OCI-LY1 (cell line): Measurements from ENCODE around the gene ZDHHC14.

ENCODE experiments used
- H2AFZ ChIP-seq: fragments of 200-600 bp; sonication (generic), shearing (Covaris generic); 2 replicates; pipeline ENCODE4 v1.6.0; 2014; ENCODE audit warnings: antibody characterized with exemption, mild to moderate bottlenecking, low read length
- H3F3A ChIP-seq: fragments of 200-600 bp; sonication (generic), shearing (Covaris generic); 2 replicates; pipeline ENCODE4 v1.6.0; 2014; ENCODE audit warnings: mild to moderate bottlenecking, antibody characterized with exemption, low read length, moderate library complexity; ENCODE audit not compliant: insufficient read depth
- H3K27ac ChIP-seq: fragments of 200-600 bp; sonication (generic); 2 replicates; pipeline ENCODE4 v1.5.1; 2014; ENCODE audit warnings: low read length, mixed run types, mild to moderate bottlenecking, low read depth; ENCODE audit not compliant: poor library complexity, severe bottlenecking
- H3K27me3 ChIP-seq: fragments of 200-600 bp; sonication (generic); 2 replicates; pipeline ENCODE4 v1.6.0; 2014; ENCODE audit warnings: antibody characterized with exemption, mild to moderate bottlenecking, low read length, moderate library complexity; ENCODE audit not compliant: insufficient read depth
- H3K36me3 ChIP-seq: fragments of 200-600 bp; sonication (generic); 2 replicates; pipeline ENCODE4 v1.6.1; 2014; ENCODE audit warnings: mild to moderate bottlenecking, antibody characterized with exemption, low read length, moderate library complexity, mixed read lengths; ENCODE audit not compliant: insufficient read depth
- H3K4me1 ChIP-seq: fragments of 200-600 bp; sonication (generic); 2 replicates; pipeline ENCODE4 v1.5.1; 2014; ENCODE audit warnings: mild to moderate bottlenecking, low read length, moderate library complexity; ENCODE audit not compliant: insufficient read depth, severe bottlenecking
- H3K4me2 ChIP-seq: fragments of 200-600 bp; sonication (generic), shearing (Covaris generic); 2 replicates; pipeline ENCODE4 v1.6.1; 2014; ENCODE audit warnings: low read length
- H3K4me3 ChIP-seq: fragments of 200-600 bp; sonication (generic); 2 replicates; pipeline ENCODE4 v1.5.1; 2014; ENCODE audit warnings: low read length, low read depth, mild to moderate bottlenecking, mixed read lengths; ENCODE audit not compliant: poor library complexity, severe bottlenecking
- H3K79me2 ChIP-seq: fragments of 200-600 bp; shearing (Covaris generic); 2 replicates; pipeline ENCODE4 v1.6.1; 2016; ENCODE audit warnings: mixed run types, low read length, mixed read lengths; ENCODE audit not compliant: insufficient read depth
- H3K9ac ChIP-seq: fragments of 200-600 bp; sonication (generic), shearing (Covaris generic); 2 replicates; pipeline ENCODE4 v1.6.1; 2014; ENCODE audit warnings: mild to moderate bottlenecking, low read length, mixed read lengths
- H3K9me2 ChIP-seq: fragments of 200-600 bp; sonication (generic), shearing (Covaris generic); 2 replicates; pipeline ENCODE4 v1.6.1; 2014; ENCODE audit warnings: low read depth, mild to moderate bottlenecking, low read length, mixed read lengths
- H3K9me3 ChIP-seq: fragments of 200-600 bp; shearing (Covaris generic); 2 replicates; pipeline ENCODE4 v1.6.1; 2014; ENCODE audit warnings: low read length, mixed read lengths
- H4K20me1 ChIP-seq: fragments of 200-600 bp; sonication (generic), shearing (Covaris generic); 2 replicates; pipeline ENCODE4 v1.6.0; 2016; ENCODE audit warnings: mild to moderate bottlenecking, low read length; ENCODE audit not compliant: insufficient read depth
- EZH2 ChIP-seq: fragments of 200-600 bp; sonication (generic), shearing (Covaris generic); IDR thresholded peaks from 2 replicates; pipeline ENCODE4 v1.8.0; 2017; ENCODE audit warnings: borderline replicate concordance, mixed run types, mild to moderate bottlenecking, antibody characterized with exemption, low read length, moderate library complexity, mixed read lengths
- TF ChIP-seq, protein P1 (sequence below): fragments of 200-600 bp; sonication (generic), shearing (Covaris generic); IDR thresholded peaks from 2 replicates; pipeline ENCODE4 v1.5.1; 2017; ENCODE audit warnings: mild to moderate bottlenecking, antibody characterized with exemption, low read length, moderate library complexity, mixed read lengths

ZDHHC14 gene

DNA sequence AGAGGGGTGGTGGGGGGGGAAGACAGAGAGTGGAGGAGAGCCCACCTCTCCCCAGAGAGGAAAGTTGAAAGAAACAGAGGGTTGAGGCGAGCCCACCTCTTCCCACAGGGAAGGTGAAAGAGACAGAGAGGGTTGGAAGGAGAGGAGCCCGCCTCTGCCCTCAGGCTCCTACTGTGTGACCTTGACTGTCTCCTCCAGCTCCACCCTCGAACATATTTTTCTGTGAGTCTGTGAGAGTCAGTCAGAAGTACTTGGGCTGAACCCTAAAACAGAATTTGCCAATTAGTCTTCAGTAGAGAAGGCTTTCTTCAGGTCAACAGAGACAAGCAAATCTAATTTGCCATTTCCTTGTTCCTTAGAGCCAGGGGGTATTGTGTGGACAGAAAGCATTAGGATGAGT lies 288.3 kb downstream of the ZDHHC14 start:
- no peak overlapping the region for H2AFZ ChIP-seq
- no peak overlapping the region for H3K4me3 ChIP-seq
- H3F3A ChIP-seq = no peaks in the 10 kb centered on the region
- peaks cover 4% of the 10 kb centered on the region; the same call in 1 of the 2 replicates for H3K27me3 ChIP-seq
- no peaks in the 10 kb centered on the region for H4K20me1 ChIP-seq
- H3K36me3 ChIP-seq = no peaks in the 10 kb centered on the region
- no peaks in the 10 kb centered on the region for H3K4me1 ChIP-seq
- no peaks in the 10 kb centered on the region for H3K9me3 ChIP-seq
- H3K9me2 ChIP-seq = no peaks in the 10 kb centered on the region
- H3K27ac ChIP-seq = no peak overlapping the region
- H3K4me2 ChIP-seq = no peak overlapping the region
- H3K79me2 ChIP-seq = no peaks in the 10 kb centered on the region
- no peak overlapping the region for H3K9ac ChIP-seq
- TF ChIP-seq, protein P1, sequence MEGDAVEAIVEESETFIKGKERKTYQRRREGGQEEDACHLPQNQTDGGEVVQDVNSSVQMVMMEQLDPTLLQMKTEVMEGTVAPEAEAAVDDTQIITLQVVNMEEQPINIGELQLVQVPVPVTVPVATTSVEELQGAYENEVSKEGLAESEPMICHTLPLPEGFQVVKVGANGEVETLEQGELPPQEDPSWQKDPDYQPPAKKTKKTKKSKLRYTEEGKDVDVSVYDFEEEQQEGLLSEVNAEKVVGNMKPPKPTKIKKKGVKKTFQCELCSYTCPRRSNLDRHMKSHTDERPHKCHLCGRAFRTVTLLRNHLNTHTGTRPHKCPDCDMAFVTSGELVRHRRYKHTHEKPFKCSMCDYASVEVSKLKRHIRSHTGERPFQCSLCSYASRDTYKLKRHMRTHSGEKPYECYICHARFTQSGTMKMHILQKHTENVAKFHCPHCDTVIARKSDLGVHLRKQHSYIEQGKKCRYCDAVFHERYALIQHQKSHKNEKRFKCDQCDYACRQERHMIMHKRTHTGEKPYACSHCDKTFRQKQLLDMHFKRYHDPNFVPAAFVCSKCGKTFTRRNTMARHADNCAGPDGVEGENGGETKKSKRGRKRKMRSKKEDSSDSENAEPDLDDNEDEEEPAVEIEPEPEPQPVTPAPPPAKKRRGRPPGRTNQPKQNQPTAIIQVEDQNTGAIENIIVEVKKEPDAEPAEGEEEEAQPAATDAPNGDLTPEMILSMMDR = no peak
- no peak for TF ChIP-seq EZH2

DNA sequence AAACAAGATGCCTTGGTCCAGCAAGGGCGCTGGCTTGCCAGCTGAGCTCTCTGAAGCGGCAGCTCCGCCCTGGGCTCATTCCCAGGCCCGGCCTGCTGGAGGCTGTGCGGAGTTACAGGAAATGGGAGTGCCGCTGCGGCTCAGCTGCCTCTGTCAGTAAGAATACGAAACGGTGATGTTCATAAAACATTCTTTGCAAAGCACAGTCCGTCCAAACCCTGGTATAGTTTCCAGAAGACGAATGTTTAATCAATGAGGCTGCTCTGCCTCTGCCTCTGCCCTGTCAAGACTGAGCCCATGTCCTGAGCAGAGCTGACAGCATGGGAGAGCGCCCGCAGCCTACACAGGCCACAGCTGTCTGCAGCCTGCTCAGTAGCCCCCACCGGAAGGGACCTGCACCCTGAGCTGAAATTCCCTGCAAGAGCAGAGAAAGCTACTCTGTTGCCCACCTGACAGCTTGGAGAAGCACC lies 288.8 kb downstream of the ZDHHC14 start:
- Histone ChIP-seq H3K9me3 (no peaks in the 10 kb centered on the region), H4K20me1 (no peaks in the 10 kb centered on the region), H3K27me3 (peaks cover 4% of the 10 kb centered on the region; the same call in 1 of the 2 replicates), H3K4me2 (no peak overlapping the region), H3K9me2 (no peaks in the 10 kb centered on the region), H3F3A (no peaks in the 10 kb centered on the region), H3K27ac (no peak overlapping the region), H3K79me2 (no peaks in the 10 kb centered on the region), H3K4me1 (no peaks in the 10 kb centered on the region), H3K4me3 (no peak overlapping the region), H3K36me3 (no peaks in the 10 kb centered on the region), H2AFZ (no peak overlapping the region), H3K9ac (no peak overlapping the region)
- no peak for TF ChIP-seq EZH2
- TF ChIP-seq, protein P1 = no peak

DNA sequence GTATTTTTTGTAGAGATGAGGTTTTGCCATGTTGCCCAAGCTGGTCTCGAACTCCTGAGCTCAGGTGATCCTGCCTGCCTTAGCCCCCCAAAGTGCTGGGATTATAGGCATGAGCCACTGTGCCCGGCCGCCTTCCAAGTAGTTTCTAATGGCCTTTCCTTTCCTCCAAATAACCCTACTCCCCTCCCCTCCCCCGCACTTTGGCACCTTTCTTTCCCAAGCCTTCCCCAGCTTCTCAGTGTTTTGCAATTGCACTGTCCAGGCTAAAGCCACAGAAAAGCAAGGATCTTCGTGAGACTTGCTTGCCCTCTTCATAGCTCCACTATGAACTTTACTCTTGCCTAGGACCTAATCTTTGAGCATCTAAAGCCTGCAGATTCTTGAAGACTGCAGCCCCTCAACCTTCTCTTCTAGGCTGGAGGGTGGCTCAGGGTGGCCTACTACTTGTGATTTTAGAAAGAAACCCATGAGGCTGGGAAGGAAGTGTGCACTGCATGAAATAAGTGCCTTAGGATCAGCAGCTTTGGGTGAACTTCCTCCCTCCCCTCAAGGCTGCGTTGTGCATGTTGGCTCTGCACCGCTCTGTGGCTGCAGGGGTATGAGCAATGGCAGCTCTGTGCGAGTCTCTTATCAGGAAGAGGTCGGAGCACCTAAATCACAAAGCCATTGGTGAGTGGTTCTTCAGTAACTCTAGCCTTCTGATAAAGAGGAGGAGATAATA lies 289.6 kb downstream of the ZDHHC14 start:
- no peak overlapping the region for H3K27ac ChIP-seq
- H3K79me2 ChIP-seq = no peaks in the 10 kb centered on the region
- H4K20me1 ChIP-seq = no peaks in the 10 kb centered on the region
- H3K4me3 ChIP-seq = no peak overlapping the region
- no peak overlapping the region for H3K9ac ChIP-seq
- H3K9me2 ChIP-seq = no peaks in the 10 kb centered on the region
- no peak overlapping the region for H3K4me2 ChIP-seq
- H3K4me1 ChIP-seq = no peaks in the 10 kb centered on the region
- H3K9me3 ChIP-seq = no peaks in the 10 kb centered on the region
- no peaks in the 10 kb centered on the region for H3F3A ChIP-seq
- H2AFZ ChIP-seq = no peak overlapping the region
- TF ChIP-seq EZH2 = no peak
- TF ChIP-seq, protein P1 = no peak
- no peaks in the 10 kb centered on the region for H3K36me3 ChIP-seq
- peaks cover 4% of the 10 kb centered on the region; the same call in 1 of the 2 replicates for H3K27me3 ChIP-seq
